Uterus (tissue), 2 donors: ENCODE results near the gene CFP.
A peak's percentile ranks its signal among the peaks of the same experiment; 100 is the strongest.

Experiments used
- CTCF ChIP-seq, 4 experiments: fragments of 200-600 bp in 2 of 4; fragments of 450-650 bp in 2 of 4; sonication (generic) in 2 of 4; IDR thresholded peaks; one replicate each; pipeline ENCODE4 v1.5.1; 2016 to 2019; ENCODE audit warnings: antibody characterized with exemption in 4 of 4, mild to moderate bottlenecking in 2 of 4, moderate library complexity in 1 of 4
- POLR2A ChIP-seq, 2 donors: fragments of 450-650 bp; IDR thresholded peaks; one replicate each; pipeline ENCODE4 v1.6.1; 2016; ENCODE audit warnings: antibody characterized with exemption in 2 of 2, mild to moderate bottlenecking in 1 of 2, moderate library complexity in 1 of 2

- TF ChIP-seq CTCF (IDR thresholded peaks at IDR 0.05), result peak in 1 of 4 experiments; percentile 16
- TF ChIP-seq POLR2A (IDR thresholded peaks at IDR 0.05), result peak; percentile 18 to 58
Measured at GRCh38 chrX:47581731-47582647, 47.7 kb downstream of the CFP start, which contains the start of gene TIMP1.
